ACHN (cell line): ENCODE measurements around the gene CHTF8.
"Not testable (repeated sequence)": the region's sequence is repeated elsewhere in the genome, so short reads cannot be mapped to it uniquely, and the experiment has no call there.

ENCODE experiments used
- DNase-seq: peaks from one replicate; pipeline ENCODE4 v3.0.0-alpha.2; 2015
- in situ Hi-C: cut with HindIII; loops from 2 replicates; pipeline ENCODE4 v1.10.0; 2017; ENCODE audit warnings: low sequenced_read_pairs, low pct_ligation_motif_present, low pct_unique_long_range_greater_than_20kb

CHTF8 gene

GRCh38 chr16:69132424-69133252, at the start of gene CHTF8, which contains the start of gene UTP4:
TSS of gene CHTF8 (minus strand) at chr16:69132588. CDS start at chr16:69121458, 11,130 bp downstream.
TSS of gene UTP4 (plus strand) at chr16:69132649. CDS start at chr16:69133460, 811 bp downstream.
- peak; percentile 90 for DNase-seq
- in situ Hi-C loops: no loop called here

- in situ Hi-C loops: no loop called here
- DNase-seq: no peak
These were observed 47.6 kb upstream of the CHTF8 start for GRCh38 chr16:69180011-69180338.

GRCh38 chr16:69179328-69180010, 47.1 kb upstream of the CHTF8 start:
- DNase-seq: no peak

GRCh38 chr16:69176033-69176800, 43.8 kb upstream of the CHTF8 start:
- in situ Hi-C loops: no loop called here
- no peak for DNase-seq

More at GRCh38 chr16:69179328-69180010, 47.1 kb upstream of the CHTF8 start:
- in situ Hi-C loops: no loop called here

GRCh38 chr16:69171325-69172084, 39.1 kb upstream of the CHTF8 start:
- DNase-seq: no peak
- in situ Hi-C loops: no loop called here

GRCh38 chr16:69169607-69170352, 37.4 kb upstream of the CHTF8 start:
- no peak for DNase-seq
- in situ Hi-C loops: no loop called here

GRCh38 chr16:69169051-69169450, 36.7 kb upstream of the CHTF8 start:
- in situ Hi-C loops: no loop called here

GRCh38 chr16:69166946-69167930, 34.9 kb upstream of the CHTF8 start:
- in situ Hi-C loops: no loop called here
- no peak for DNase-seq

More at GRCh38 chr16:69169051-69169450, 36.7 kb upstream of the CHTF8 start:
- DNase-seq: no peak

GRCh38 chr16:69166221-69166833, 33.9 kb upstream of the CHTF8 start:
- in situ Hi-C loops: no loop called here
- no peak for DNase-seq

GRCh38 chr16:69165584-69165983, 33.2 kb upstream of the CHTF8 start:
- in situ Hi-C loops: no loop called here
- DNase-seq: no peak

- in situ Hi-C loops: no loop called here
These were observed 27.8 kb upstream of the CHTF8 start for GRCh38 chr16:69160192-69160591.

GRCh38 chr16:69157196-69157595, 24.8 kb upstream of the CHTF8 start:
- no peak for DNase-seq
- in situ Hi-C loops: no loop called here

More at GRCh38 chr16:69160192-69160591, 27.8 kb upstream of the CHTF8 start:
- DNase-seq: no peak

- DNase-seq: peak; percentile 77
- in situ Hi-C loops: no loop called here
These were observed 17.9 kb upstream of the CHTF8 start for GRCh38 chr16:69150146-69150865.

GRCh38 chr16:69149621-69150020, 17.2 kb upstream of the CHTF8 start:
- DNase-seq, in situ Hi-C loops: not testable (repeated sequence)

- no peak for DNase-seq
- in situ Hi-C loops: no loop called here
These were observed 13.3 kb upstream of the CHTF8 start for GRCh38 chr16:69145658-69146057.

- in situ Hi-C loops: no loop called here
- DNase-seq: no peak
These were observed 10.7 kb upstream of the CHTF8 start for GRCh38 chr16:69143116-69143515.
